GM12892 (cell line): ENCODE measurements around the gene TOMM40.
"Not testable (repeated sequence)": the region's sequence is repeated elsewhere in the genome, so short reads cannot be mapped to it uniquely, and the experiment has no call there.

Experiments
- DNase-seq: peaks from one replicate; pipeline ENCODE4 v3.0.0; 2011; ENCODE audit not compliant: insufficient read length
- FAIRE-seq: peaks from 2 replicates; lab custom pipeline; 2011; peaks lifted over from hg19 to GRCh38; lab: Jason Lieb, UNC
- POLR2A ChIP-seq: IDR thresholded peaks from 2 replicates; pipeline ENCODE4 v1.6.1; 2011; ENCODE audit warnings: low read depth, low read length, control low read depth
- POLR2AphosphoS5 ChIP-seq: IDR thresholded peaks from 2 replicates; pipeline ENCODE4 v1.6.1; 2011; ENCODE audit warnings: low read depth, low read length, control low read depth
- TAF1 ChIP-seq: IDR thresholded peaks from 2 replicates; pipeline ENCODE4 v1.6.1; 2011; ENCODE audit warnings: low read depth, mild to moderate bottlenecking, control low read depth, low read length, borderline replicate concordance

TOMM40 gene

DNA sequence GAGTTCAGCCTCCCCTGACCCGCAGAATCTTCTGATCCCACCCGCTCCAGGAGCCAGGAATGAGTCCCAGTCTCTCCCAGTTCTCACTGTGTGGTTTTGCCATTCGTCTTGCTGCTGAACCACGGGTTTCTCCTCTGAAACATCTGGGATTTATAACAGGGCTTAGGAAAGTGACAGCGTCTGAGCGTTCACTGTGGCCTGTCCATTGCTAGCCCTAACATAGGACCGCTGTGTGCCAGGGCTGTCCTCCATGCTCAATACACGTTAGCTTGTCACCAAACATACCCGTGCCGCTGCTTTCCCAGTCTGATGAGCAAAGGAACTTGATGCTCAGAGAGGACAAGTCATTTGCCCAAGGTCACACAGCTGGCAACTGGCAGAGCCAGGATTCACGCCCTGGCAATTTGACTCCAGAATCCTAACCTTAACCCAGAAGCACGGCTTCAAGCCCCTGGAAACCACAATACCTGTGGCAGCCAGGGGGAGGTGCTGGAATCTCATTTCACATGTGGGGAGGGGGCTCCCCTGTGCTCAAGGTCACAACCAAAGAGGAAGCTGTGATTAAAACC lies 13.5 kb downstream of the TOMM40 start:
- TF ChIP-seq POLR2A, result peak; percentile 28; the same call in 1 of the 2 replicates
- peak; percentile 80; the same call in 1 of the 2 replicates for TF ChIP-seq POLR2AphosphoS5
- TF ChIP-seq TAF1, result no peak
- DNase-seq (no peak), FAIRE-seq (no peak)

DNA sequence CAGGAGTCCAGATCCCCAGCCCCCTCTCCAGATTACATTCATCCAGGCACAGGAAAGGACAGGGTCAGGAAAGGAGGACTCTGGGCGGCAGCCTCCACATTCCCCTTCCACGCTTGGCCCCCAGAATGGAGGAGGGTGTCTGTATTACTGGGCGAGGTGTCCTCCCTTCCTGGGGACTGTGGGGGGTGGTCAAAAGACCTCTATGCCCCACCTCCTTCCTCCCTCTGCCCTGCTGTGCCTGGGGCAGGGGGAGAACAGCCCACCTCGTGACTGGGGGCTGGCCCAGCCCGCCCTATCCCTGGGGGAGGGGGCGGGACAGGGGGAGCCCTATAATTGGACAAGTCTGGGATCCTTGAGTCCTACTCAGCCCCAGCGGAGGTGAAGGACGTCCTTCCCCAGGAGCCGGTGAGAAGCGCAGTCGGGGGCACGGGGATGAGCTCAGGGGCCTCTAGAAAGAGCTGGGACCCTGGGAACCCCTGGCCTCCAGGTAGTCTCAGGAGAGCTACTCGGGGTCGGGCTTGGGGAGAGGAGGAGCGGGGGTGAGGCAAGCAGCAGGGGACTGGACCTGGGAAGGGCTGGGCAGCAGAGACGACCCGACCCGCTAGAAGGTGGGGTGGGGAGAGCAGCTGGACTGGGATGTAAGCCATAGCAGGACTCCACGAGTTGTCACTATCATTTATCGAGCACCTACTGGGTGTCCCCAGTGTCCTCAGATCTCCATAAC lies 14.5 kb downstream of the TOMM40 start, which contains the start of gene APOE:
Gene APOE, plus strand, starts transcription at position 360 of the 724 bp plus-strand sequence. CDS start 829 bp downstream, outside the sequence.
- no peak for FAIRE-seq
- no peak for TF ChIP-seq TAF1
- TF ChIP-seq POLR2AphosphoS5, result no peak
- TF ChIP-seq POLR2A, result no peak
- no peak for DNase-seq

- DNase-seq (no peak), FAIRE-seq (no peak)
- no peak for TF ChIP-seq TAF1
- TF ChIP-seq POLR2AphosphoS5, result no peak
- TF ChIP-seq POLR2A, result no peak
Observed at GRCh38 chr19:44907613-44908012, 16.6 kb downstream of the TOMM40 start.

GRCh38 chr19:44908074-44908835 lies 17.2 kb downstream of the TOMM40 start:
- DNase-seq (no peak), FAIRE-seq (no peak)
- TF ChIP-seq TAF1 (no peak), POLR2A (no peak), POLR2AphosphoS5 (no peak)

DNA sequence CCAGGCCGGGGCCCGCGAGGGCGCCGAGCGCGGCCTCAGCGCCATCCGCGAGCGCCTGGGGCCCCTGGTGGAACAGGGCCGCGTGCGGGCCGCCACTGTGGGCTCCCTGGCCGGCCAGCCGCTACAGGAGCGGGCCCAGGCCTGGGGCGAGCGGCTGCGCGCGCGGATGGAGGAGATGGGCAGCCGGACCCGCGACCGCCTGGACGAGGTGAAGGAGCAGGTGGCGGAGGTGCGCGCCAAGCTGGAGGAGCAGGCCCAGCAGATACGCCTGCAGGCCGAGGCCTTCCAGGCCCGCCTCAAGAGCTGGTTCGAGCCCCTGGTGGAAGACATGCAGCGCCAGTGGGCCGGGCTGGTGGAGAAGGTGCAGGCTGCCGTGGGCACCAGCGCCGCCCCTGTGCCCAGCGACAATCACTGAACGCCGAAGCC lies 17.8 kb downstream of the TOMM40 start:
- DNase-seq (no peak), FAIRE-seq (no peak)
- TF ChIP-seq POLR2AphosphoS5 (no peak), POLR2A (no peak), TAF1 (no peak)

DNA sequence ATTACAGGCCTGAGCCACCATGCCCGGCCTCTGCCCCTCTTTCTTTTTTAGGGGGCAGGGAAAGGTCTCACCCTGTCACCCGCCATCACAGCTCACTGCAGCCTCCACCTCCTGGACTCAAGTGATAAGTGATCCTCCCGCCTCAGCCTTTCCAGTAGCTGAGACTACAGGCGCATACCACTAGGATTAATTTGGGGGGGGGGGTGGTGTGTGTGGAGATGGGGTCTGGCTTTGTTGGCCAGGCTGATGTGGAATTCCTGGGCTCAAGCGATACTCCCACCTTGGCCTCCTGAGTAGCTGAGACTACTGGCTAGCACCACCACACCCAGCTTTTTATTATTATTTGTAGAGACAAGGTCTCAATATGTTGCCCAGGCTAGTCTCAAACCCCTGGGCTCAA lies 18.7 kb downstream of the TOMM40 start:
- FAIRE-seq, result no peak
- no peak for DNase-seq
- TF ChIP-seq POLR2AphosphoS5 (no peak), TAF1 (no peak), POLR2A (no peak)

DNA sequence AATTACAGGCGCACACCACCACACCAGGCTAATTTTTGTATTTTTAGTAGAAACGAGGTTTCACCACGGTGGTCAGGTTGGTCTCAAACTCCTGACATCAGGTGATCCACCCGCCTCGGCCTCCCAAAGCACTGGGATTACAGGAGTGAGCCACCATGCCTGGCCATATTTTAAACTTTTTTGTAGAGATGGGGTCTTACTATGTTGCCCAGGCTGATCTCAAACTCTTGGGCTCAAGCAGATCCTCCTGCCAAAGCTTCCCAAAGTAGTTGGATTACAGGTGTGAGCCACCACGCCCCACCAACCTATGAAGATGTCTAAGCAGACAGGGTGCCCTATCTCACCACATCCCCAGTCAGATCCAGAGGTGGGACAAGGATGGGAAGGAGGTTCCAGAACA lies 20.8 kb downstream of the TOMM40 start:
- DNase-seq, FAIRE-seq: not testable (repeated sequence)

DNA sequence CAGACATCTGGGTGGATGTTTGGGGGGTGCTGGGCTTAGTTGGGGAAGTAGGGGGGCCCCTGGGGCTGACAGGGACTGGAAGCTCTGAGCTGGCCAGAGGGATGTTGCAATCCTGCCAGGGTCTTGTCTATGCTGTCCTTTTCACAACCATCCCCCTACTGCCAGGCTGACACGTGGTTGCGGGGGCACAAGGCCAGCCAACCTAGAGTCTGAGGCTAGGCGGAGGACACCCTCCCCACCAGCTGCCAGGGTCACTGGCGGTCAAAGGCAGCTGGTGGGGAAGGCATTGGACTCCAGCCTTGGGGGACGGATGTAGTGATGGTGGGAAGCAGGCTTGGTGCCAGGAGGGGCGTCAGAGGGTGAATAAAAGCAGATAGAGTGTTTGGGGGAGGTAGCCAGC lies 21.8 kb downstream of the TOMM40 start:
- no peak for FAIRE-seq
- no peak for TF ChIP-seq POLR2A
- no peak for DNase-seq

- DNase-seq, FAIRE-seq: not testable (repeated sequence)
Observed at GRCh38 chr19:44913512-44914432, 22.7 kb downstream of the TOMM40 start.

GRCh38 chr19:44914433-44915206 lies 23.6 kb downstream of the TOMM40 start, which contains the start of gene APOC1:
APOC1 (plus strand) TSS chr19:44914608; CDS start chr19:44914892, 284 bp downstream.
- FAIRE-seq (peak; percentile 91), DNase-seq (peak; percentile 95)

DNA sequence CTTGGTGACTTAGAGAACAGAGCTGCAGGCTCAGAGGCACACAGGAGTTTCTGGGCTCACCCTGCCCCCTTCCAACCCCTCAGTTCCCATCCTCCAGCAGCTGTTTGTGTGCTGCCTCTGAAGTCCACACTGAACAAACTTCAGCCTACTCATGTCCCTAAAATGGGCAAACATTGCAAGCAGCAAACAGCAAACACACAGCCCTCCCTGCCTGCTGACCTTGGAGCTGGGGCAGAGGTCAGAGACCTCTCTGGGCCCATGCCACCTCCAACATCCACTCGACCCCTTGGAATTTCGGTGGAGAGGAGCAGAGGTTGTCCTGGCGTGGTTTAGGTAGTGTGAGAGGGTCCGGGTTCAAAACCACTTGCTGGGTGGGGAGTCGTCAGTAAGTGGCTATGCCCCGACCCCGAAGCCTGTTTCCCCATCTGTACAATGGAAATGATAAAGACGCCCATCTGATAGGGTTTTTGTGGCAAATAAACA lies 33.2 kb downstream of the TOMM40 start:
- DNase-seq (no peak), FAIRE-seq (no peak)
- TF ChIP-seq POLR2A (no peak), POLR2AphosphoS5 (no peak), TAF1 (no peak)
